Right kidney (tissue), 1 donor: ENCODE measurements around the gene ACO2.
"Not testable (repeated sequence)": the region's sequence is repeated elsewhere in the genome, so short reads cannot be mapped to it uniquely, and the experiment has no call there.

Experiments
- DNase-seq: peaks from one replicate; pipeline ENCODE4 v3.0.0-alpha.2; 2016

The ACO2 gene

GRCh38 chr22:41540365-41540764 is 71.4 kb downstream of the ACO2 start:
- DNase-seq: no peak

- DNase-seq: no peak
These were observed 72.6 kb downstream of the ACO2 start for GRCh38 chr22:41541484-41541883.

- no peak for DNase-seq
These were observed 73.3 kb downstream of the ACO2 start for GRCh38 chr22:41542224-41542623.

GRCh38 chr22:41543854-41544670 is 75.1 kb downstream of the ACO2 start, which contains the start of gene POLR3H:
Gene POLR3H (minus strand): TSS chr22:41544470. CDS start chr22:41544101, 369 bp downstream.
- peak; percentile 86 for DNase-seq

- no peak for DNase-seq
These were observed 76.0 kb downstream of the ACO2 start for GRCh38 chr22:41544671-41545476.

GRCh38 chr22:41548830-41549211 is 79.9 kb downstream of the ACO2 start:
- DNase-seq: no peak

GRCh38 chr22:41550952-41551491 is 82.1 kb downstream of the ACO2 start:
- DNase-seq: no peak

- no peak for DNase-seq
These were observed 83.1 kb downstream of the ACO2 start for GRCh38 chr22:41551877-41552582.

- peak; percentile 59 for DNase-seq
These were observed 86.5 kb downstream of the ACO2 start for GRCh38 chr22:41555325-41555982.

- DNase-seq: no peak
These were observed 87.6 kb downstream of the ACO2 start for GRCh38 chr22:41556561-41556960.

- peak; percentile 69 for DNase-seq
These were observed 88.7 kb downstream of the ACO2 start for GRCh38 chr22:41557401-41558240.

- not testable (repeated sequence) for DNase-seq
These were observed 89.3 kb downstream of the ACO2 start for GRCh38 chr22:41558241-41558630.

- DNase-seq: no peak
These were observed 91.2 kb downstream of the ACO2 start for GRCh38 chr22:41560095-41560471.

GRCh38 chr22:41561335-41561734 is 92.4 kb downstream of the ACO2 start:
- no peak for DNase-seq

GRCh38 chr22:41561788-41562187 is 92.9 kb downstream of the ACO2 start:
- no peak for DNase-seq

- DNase-seq: no peak
These were observed 93.5 kb downstream of the ACO2 start for GRCh38 chr22:41562461-41562860.

GRCh38 chr22:41563051-41563711 is 94.3 kb downstream of the ACO2 start:
- no peak for DNase-seq

GRCh38 chr22:41564563-41564962 is 95.6 kb downstream of the ACO2 start:
- DNase-seq: no peak

GRCh38 chr22:41565403-41566054 is 96.6 kb downstream of the ACO2 start:
- DNase-seq: no peak

GRCh38 chr22:41567512-41567768 is 98.5 kb downstream of the ACO2 start:
- DNase-seq: no peak
